ACC112 (cell line): Measurements from ENCODE around the gene RASD1.
"Not testable (repeated sequence)": the region's sequence is repeated elsewhere in the genome, so short reads cannot be mapped to it uniquely, and the experiment has no call there.

Source experiments
- H2AFZ ChIP-seq: fragments of 200-600 bp; sonication (generic); one replicate; pipeline ENCODE4 v1.6.0; 2017; ENCODE audit warnings: antibody characterized with exemption, low read length; ENCODE audit not compliant: unreplicated experiment
- H3K27ac ChIP-seq: fragments of 200-600 bp; sonication (generic); 2 replicates; pipeline ENCODE4 v1.5.1; 2014; ENCODE audit warnings: low read depth, mild to moderate bottlenecking, antibody characterized with exemption, low read length, moderate library complexity
- H3K27me3 ChIP-seq: fragments of 200-600 bp; sonication (generic); 2 replicates; pipeline ENCODE4 v1.6.1; 2014; ENCODE audit warnings: mild to moderate bottlenecking, antibody characterized with exemption, low read length, moderate library complexity, mixed read lengths; ENCODE audit not compliant: insufficient read depth
- H3K36me3 ChIP-seq: fragments of 200-600 bp; sonication (generic); 2 replicates; pipeline ENCODE4 v1.6.1; 2016; ENCODE audit warnings: mild to moderate bottlenecking, antibody characterized with exemption, low read length, moderate library complexity, mixed read lengths; ENCODE audit not compliant: insufficient read depth
- H3K4me1 ChIP-seq: fragments of 200-600 bp; sonication (generic); one replicate; pipeline ENCODE4 v1.6.1; 2016; ENCODE audit warnings: low read length, mixed read lengths; ENCODE audit not compliant: insufficient read depth, unreplicated experiment, control insufficient read depth
- H3K4me3 ChIP-seq: fragments of 200-600 bp; sonication (generic); 2 replicates; pipeline ENCODE4 v1.5.1; 2014; ENCODE audit warnings: mild to moderate bottlenecking, low read depth, low read length
- H3K79me2 ChIP-seq: fragments of 200-600 bp; sonication (generic); one replicate; pipeline ENCODE4 v1.6.0; 2016; ENCODE audit warnings: low read length; ENCODE audit not compliant: control insufficient read depth, unreplicated experiment, insufficient read depth

The RASD1 gene

DNA sequence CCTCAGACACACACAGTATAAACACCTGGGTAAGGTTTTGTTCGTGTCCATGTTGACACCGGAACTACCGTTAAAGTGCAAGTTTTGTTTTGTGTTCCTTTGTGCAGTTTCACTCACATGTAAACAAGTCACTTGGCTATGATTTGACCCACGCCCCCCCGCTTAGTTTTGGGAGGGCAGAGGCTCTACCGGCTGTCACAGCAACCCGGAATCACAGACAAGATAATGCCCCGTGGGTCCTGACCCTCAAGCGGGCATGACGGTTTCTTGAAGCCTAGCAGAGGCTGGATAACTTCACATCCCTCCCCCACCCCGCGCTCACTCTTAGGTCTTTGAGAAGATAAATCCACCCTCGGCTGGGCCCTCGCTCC is 1.7 kb downstream of the RASD1 start:
- no peak overlapping the region for H2AFZ ChIP-seq
- no peaks in the 10 kb centered on the region for H3K27me3 ChIP-seq
- H3K36me3 ChIP-seq, result no peaks in the 10 kb centered on the region; the same call in 1 of the 2 replicates
- H3K27ac ChIP-seq, result peak overlapping the region; percentile 48; the same call in 1 of the 2 replicates
- peaks cover 5% of the 10 kb centered on the region for H3K4me1 ChIP-seq
- peaks cover 2% of the 10 kb centered on the region for H3K79me2 ChIP-seq
- H3K4me3 ChIP-seq, result peak overlapping the region; percentile 90

DNA sequence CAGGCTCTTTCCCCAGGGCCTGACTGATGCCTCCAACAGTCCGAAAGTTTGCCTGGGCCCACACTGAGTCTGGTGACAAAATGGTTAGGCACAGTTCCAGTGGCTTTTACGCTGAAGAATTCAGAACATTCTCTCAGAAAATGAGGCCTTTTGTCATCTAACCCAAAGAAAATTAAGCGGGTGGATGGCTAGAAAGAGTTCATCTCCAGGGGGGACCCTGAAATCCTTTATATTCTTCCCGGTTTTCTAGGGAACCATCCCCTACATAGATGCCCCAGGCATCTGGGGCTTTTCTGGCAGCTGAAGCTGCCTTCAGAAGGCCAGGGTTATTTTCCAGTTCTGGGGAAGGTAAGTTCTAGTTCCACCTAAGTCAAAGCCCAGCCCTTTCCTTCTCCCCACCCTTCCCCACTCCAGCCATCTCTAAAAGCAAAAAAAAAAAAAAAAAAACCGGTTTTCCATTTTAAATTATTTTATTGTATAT is 2.2 kb downstream of the RASD1 start:
- H3K27me3 ChIP-seq, result no peaks in the 10 kb centered on the region
- H3K4me3 ChIP-seq, result peak overlapping the region; percentile 90; the same call in 1 of the 2 replicates
- peaks cover 5% of the 10 kb centered on the region for H3K4me1 ChIP-seq
- no peaks in the 10 kb centered on the region; the same call in 1 of the 2 replicates for H3K36me3 ChIP-seq
- H3K27ac ChIP-seq, result peak overlapping the region; percentile 48; the same call in 1 of the 2 replicates
- no peak overlapping the region for H2AFZ ChIP-seq
- H3K79me2 ChIP-seq, result peaks cover 2% of the 10 kb centered on the region

DNA sequence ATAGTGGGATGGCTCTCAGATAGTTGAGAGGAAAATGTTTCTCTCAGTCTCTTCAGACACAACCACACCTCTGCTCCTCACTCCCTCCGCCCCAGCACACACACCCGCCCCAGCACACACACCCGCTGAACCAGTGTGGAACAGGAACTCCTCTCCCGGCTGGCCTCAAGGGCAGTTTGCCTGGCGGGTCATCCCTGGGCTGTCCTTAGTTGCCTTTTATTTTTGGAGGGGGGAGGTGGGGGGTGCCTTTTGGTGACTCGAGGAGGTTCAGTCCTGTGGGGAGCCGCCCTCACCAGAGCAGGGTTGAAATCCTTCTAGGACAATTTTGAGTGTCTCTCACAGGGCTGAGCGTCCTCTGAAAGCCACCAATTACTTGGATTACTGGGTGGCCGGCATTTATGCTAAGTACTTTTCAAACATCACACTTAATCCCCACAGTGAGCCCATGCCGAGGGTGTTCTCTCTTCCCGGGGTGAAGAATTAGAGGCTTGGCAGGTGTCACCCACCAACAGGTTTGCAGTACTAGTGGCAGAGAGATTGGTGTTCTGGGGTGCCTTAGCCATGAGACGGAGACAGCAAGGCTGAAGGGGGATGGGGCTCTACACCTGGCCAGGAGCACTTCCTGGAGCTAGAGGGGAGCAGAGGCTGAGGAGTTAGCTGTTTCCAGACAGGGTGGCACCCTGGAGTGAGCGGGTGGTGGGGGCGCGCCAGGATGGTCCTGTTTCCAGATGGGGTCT is 2.8 kb downstream of the RASD1 start:
- no peaks in the 10 kb centered on the region; the same call in 1 of the 2 replicates for H3K36me3 ChIP-seq
- H3K79me2 ChIP-seq, result peaks cover 2% of the 10 kb centered on the region
- no peaks in the 10 kb centered on the region for H3K27me3 ChIP-seq
- peaks cover 5% of the 10 kb centered on the region for H3K4me1 ChIP-seq
- no peak overlapping the region for H2AFZ ChIP-seq
- H3K27ac ChIP-seq, result peak overlapping the region; percentile 48; the same call in 1 of the 2 replicates
- 0 out of 2 replicates have a peak overlapping the region, but pooled peaks have one; percentile 38 for H3K4me3 ChIP-seq

DNA sequence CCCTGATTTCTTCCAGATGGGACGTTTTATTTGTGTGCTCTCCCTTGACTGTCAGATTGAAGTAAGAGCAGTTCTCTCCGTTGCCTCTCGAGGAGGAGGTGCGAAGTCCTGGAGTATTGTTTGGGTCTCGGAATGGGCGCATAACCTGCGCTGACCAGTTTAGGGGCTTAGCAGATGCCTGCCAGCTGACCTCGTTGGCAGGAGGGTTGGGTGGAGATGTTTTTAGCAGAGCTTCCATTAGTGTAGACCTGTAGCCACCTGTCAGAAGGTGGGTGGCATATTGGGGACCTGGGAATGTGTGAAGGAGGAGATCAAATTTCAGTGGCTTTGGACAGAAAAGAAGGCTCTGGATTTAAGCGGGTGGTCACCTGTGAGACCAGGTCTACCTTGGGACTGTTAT is 3.6 kb downstream of the RASD1 start:
- H3K79me2 ChIP-seq, result peaks cover 2% of the 10 kb centered on the region
- H3K36me3 ChIP-seq, result peaks cover 7% of the 10 kb centered on the region; the same call in 1 of the 2 replicates
- no peak overlapping the region for H3K4me3 ChIP-seq
- H3K27me3 ChIP-seq, result no peaks in the 10 kb centered on the region
- H3K4me1 ChIP-seq, result peaks cover 5% of the 10 kb centered on the region
- H2AFZ ChIP-seq, result no peak overlapping the region
- H3K27ac ChIP-seq, result no peak overlapping the region

DNA sequence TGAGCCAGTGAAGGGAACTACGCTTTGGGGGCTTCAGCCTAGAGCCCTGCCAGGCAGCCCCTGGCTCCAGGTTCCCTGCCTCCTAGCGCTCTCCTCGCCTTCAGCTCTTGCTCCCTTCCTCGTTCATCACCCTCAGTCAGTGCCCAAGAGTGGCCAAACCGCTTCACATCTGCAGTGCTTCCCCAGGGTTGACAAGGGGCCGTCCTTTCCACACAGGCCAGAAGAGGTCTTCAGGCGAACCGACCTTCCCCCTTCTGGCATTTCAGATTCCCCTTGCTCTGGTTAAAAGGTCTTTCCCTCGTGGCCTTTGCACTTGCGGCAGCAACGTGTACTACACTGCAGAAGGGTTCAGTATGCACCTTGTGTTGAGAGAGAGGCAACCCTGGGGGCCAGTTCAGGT is 4.1 kb downstream of the RASD1 start:
- Histone ChIP-seq H3K4me3 (no peak overlapping the region), H2AFZ (no peak overlapping the region), H3K4me1 (peaks cover 1% of the 10 kb centered on the region), H3K27me3 (no peaks in the 10 kb centered on the region), H3K27ac (no peak overlapping the region), H3K36me3 (peaks cover 8% of the 10 kb centered on the region; the same call in 1 of the 2 replicates), H3K79me2 (peaks cover 2% of the 10 kb centered on the region)

DNA sequence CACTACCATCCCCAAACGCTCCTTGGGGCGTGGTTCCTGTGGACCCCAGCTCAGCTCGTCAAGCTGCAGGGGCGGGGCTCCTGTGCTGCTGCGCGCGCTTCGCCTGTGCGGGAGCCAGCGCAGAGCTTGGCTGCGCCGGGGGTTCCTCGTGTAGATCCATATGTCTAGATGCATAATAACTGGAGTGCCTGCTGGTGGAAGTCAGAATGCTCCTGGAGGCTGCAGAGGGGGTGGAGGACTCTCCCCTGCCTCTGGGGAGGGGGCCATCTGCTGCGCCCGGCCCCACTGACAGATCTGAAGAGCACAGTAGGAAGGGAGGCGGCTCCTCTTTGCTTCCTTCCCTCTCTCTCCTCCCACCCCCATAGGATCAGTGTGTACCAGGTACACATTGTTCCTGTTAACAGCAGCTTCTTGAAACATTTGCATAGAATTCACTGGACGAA is 4.6 kb downstream of the RASD1 start:
- Histone ChIP-seq H3K27ac (no peak overlapping the region), H3K27me3 (no peaks in the 10 kb centered on the region), H3K4me1 (no peaks in the 10 kb centered on the region), H2AFZ (no peak overlapping the region), H3K36me3 (peaks cover 8% of the 10 kb centered on the region; the same call in 1 of the 2 replicates), H3K4me3 (no peak overlapping the region), H3K79me2 (peaks cover 2% of the 10 kb centered on the region)

DNA sequence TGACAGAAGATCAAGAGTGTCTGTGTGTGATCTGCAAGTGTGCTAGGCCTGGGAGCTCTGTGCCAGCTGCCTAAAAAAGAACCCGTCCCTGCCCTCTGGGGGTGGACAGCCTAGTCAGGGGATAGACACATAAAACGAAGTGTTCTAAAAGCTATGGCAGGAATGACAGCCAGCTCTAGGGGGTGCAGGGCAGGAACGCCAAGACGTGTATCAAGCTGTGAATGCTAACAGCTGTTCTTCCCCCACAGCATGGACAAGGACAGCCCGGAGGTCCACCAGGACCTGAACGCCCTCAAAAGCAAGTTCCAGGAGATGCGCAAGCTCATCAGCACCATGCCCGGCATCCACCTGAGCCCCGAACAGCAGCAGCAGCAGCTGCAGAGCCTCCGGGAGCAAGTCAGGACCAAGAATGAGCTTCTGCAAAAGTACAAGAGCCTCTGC is 5.1 kb downstream of the RASD1 start:
- Histone ChIP-seq H3K36me3 (peaks cover 8% of the 10 kb centered on the region; the same call in 1 of the 2 replicates), H3K79me2 (peaks cover 2% of the 10 kb centered on the region), H3K27ac (no peak overlapping the region), H2AFZ (no peak overlapping the region), H3K4me3 (no peak overlapping the region), H3K4me1 (no peaks in the 10 kb centered on the region), H3K27me3 (no peaks in the 10 kb centered on the region)

DNA sequence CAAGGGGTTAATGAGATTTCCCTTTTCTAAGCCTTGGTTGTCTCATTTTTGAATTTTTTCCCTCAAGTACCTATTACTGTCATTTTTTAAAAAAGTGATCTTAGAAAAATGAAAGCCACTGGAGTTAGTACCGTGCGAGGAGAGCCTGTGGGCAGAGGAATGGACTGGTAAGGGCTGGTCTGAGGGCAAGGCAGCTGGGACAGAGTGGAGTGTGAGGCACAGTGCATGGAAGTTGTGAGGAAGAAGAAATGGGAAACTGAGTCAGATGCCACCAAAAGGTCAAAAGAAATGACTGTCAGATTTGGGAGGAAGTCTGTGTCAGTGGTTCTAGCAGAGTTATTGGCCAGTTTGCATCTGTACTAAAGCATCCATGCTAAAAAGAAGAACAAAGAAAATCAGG is 8.2 kb downstream of the RASD1 start:
- Histone ChIP-seq H3K79me2 (peaks cover 23% of the 10 kb centered on the region), H3K36me3 (peaks cover 8% of the 10 kb centered on the region; the same call in 1 of the 2 replicates), H2AFZ (no peak overlapping the region), H3K27ac (no peak overlapping the region), H3K27me3 (no peaks in the 10 kb centered on the region), H3K4me1 (peaks cover 4% of the 10 kb centered on the region), H3K4me3 (no peak overlapping the region)

DNA sequence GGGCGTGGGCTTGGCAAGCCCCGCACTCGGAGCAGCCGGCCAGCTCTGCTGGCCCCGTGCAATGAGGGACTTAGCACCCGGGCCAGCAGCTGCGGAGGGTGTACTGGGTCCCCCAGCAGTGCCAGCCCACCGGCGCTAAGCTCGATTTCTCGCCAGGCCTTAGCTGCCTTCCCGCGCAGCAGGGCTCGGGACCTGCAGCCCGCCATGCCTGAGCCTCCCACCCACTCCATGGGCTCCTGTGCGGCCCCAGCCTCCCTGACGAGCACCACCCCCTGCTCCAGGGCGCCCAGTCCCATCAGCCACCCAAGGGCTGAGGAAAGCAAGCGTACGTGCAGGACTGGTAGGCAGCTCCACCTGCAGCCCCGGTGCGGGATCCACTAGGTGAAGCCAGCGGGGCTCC is 9.8 kb downstream of the RASD1 start:
- not testable (repeated sequence) for H3K27me3 ChIP-seq, H3K4me3 ChIP-seq, H3K4me1 ChIP-seq, H3K27ac ChIP-seq, H3K36me3 ChIP-seq, H2AFZ ChIP-seq
- peaks cover 39% of the 10 kb centered on the region for H3K79me2 ChIP-seq

DNA sequence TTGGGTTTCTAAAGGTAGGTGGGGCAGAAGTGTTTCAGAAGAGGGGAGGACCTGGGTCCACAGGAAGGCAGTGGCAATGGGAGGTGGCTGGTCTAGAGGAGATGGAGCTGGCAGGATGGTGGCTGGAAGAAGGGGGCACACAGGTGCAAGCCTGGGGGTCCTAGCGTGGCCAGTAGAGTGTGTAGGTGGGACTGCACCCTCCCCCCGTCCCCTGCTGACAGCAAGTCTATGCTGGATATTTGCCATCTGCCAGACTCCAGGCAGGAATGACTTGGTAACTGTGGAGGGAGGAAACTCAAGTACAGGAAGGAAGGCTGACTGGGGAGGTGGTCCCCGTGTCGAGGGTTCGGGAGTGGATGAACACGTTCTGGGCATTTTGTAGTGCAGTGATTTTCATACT is 10.8 kb downstream of the RASD1 start:
- no peak overlapping the region for H3K27ac ChIP-seq
- peaks cover 49% of the 10 kb centered on the region for H3K79me2 ChIP-seq
- H3K4me3 ChIP-seq, result no peak overlapping the region
- H3K4me1 ChIP-seq, result peaks cover 4% of the 10 kb centered on the region
- H3K27me3 ChIP-seq, result no peaks in the 10 kb centered on the region
- 0 out of 2 replicates have a peak, but pooled peaks cover 8% of the 10 kb centered on the region for H3K36me3 ChIP-seq
- no peak overlapping the region for H2AFZ ChIP-seq

DNA sequence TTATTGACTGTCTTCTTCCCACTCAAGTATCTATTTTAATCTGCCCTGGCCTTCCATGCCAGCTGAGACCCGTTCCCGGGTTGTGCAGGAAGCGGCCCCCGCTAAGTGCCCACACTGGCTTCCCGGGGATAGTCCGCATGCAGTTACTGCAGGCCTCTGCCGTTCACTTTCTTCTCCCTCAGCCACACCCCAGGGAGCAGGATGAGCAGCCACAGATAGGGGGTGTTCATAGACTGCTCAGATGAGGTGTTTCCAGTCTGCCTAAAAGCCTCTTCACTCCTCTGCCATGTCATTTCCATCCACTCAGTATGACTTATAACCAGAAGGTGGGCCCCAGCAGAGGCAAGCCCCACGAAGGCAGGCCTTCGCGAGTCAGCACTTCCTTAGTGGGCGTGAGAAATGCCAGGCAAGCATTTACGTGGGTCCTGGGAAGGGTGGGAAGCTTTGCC is 11.7 kb downstream of the RASD1 start:
- no peak overlapping the region for H3K4me3 ChIP-seq
- H3K27me3 ChIP-seq, result no peaks in the 10 kb centered on the region
- no peak overlapping the region; the same call in 1 of the 2 replicates for H3K27ac ChIP-seq
- H2AFZ ChIP-seq, result no peak overlapping the region
- peaks cover 4% of the 10 kb centered on the region for H3K4me1 ChIP-seq
- 0 out of 2 replicates have a peak, but pooled peaks cover 8% of the 10 kb centered on the region for H3K36me3 ChIP-seq
- H3K79me2 ChIP-seq, result peaks cover 58% of the 10 kb centered on the region
